ENCODE measurements around the gene PALM. TPM values are rescaled to one million over a fixed set of nuclear protein-coding genes. Genes with fewer than 3 reads are reported as not detected.

PALM gene
- polyA plus RNA-seq, 1 donor from 2014 or later = 74.8 TPM

DNA sequence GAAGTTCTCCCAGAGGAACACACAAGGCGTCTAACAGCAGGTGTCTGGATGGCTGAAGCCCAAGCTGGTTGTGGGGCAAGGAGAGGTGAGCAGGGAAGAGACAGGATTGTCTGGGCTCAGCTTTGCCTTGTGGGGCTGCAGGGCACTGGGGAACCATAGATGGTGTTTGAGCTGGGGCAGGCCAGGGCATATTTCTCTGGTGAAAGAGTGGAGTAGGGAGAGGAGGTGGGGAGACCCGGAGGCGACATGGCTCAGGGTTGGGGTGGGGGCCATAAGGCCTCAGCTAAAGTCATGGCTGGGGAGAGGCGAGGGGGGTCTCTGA, 5.4 kb upstream of the PALM start:
- Histone ChIP-seq H3K36me3 (ENCODE audit: insufficient read depth, low read length) (no peaks in the 10 kb centered on the region), H3K4me2 (ENCODE audit: low read length) (no peak overlapping the region), H3K79me2 (replicated peaks; ENCODE audit: insufficient read depth, low read length) (peaks cover 4% of the 10 kb centered on the region), H3K9ac (ENCODE audit: low read length) (no peak overlapping the region), H3K27ac (ENCODE audit: low read length) (no peak overlapping the region), H3K27me3 (ENCODE audit: insufficient read depth, low read depth, low read length) (no peaks in the 10 kb centered on the region), H3K4me3 (ENCODE audit: low read length) (no peak overlapping the region), H2AFZ (ENCODE audit: low read depth, low read length) (no peak overlapping the region), H3F3A (ENCODE audit: insufficient read depth, low read length, poor library complexity, severe bottlenecking) (no peaks in the 10 kb centered on the region), H3K9me3 (ENCODE audit: low read length) (no peaks in the 10 kb centered on the region), H4K20me1 (ENCODE audit: insufficient read depth) (no peaks in the 10 kb centered on the region), H3K9me2 (ENCODE audit: insufficient read depth, low read length) (no peaks in the 10 kb centered on the region)
- TF ChIP-seq EZH2 (IDR thresholded peaks at IDR 0.05; ENCODE audit: borderline replicate concordance, insufficient read depth, low read length, poor library complexity, severe bottlenecking) = no peak
- TF ChIP-seq EP300 (conservative IDR thresholded peaks at IDR 0.05; ENCODE audit: poor library complexity, severe bottlenecking) = no peak
- no peak for TF ChIP-seq SMC3 (conservative IDR thresholded peaks at IDR 0.05; ENCODE audit: poor library complexity)
- no peak for TF ChIP-seq RAD21 (conservative IDR thresholded peaks at IDR 0.05)
- no peak for TF ChIP-seq TAF1 (IDR thresholded peaks at IDR 0.05; ENCODE audit: low read depth)
- TF ChIP-seq MXI1 (conservative IDR thresholded peaks at IDR 0.05; ENCODE audit: poor library complexity, severe bottlenecking) = no peak

- Histone ChIP-seq H3K9me2 (ENCODE audit: insufficient read depth, low read length) (no peaks in the 10 kb centered on the region), H3K4me3 (ENCODE audit: low read length) (no peak overlapping the region), H3K9me3 (ENCODE audit: low read length) (no peaks in the 10 kb centered on the region), H4K20me1 (ENCODE audit: insufficient read depth) (no peaks in the 10 kb centered on the region), H2AFZ (ENCODE audit: low read depth, low read length) (no peak overlapping the region), H3K27ac (ENCODE audit: low read length) (no peak overlapping the region), H3K4me2 (ENCODE audit: low read length) (no peak overlapping the region), H3K9ac (ENCODE audit: low read length) (no peak overlapping the region), H3K79me2 (replicated peaks; ENCODE audit: insufficient read depth, low read length) (peaks cover 6% of the 10 kb centered on the region), H3K36me3 (ENCODE audit: insufficient read depth, low read length) (no peaks in the 10 kb centered on the region), H3K27me3 (ENCODE audit: insufficient read depth, low read depth, low read length) (no peaks in the 10 kb centered on the region), H3F3A (ENCODE audit: insufficient read depth, low read length, poor library complexity, severe bottlenecking) (no peaks in the 10 kb centered on the region)
- TF ChIP-seq EP300 (conservative IDR thresholded peaks at IDR 0.05; ENCODE audit: poor library complexity, severe bottlenecking) (no peak), POLR2AphosphoS5 (IDR thresholded peaks at IDR 0.05) (no peak), TAF1 (IDR thresholded peaks at IDR 0.05; ENCODE audit: low read depth) (no peak)
- TF ChIP-seq, protein P1, sequence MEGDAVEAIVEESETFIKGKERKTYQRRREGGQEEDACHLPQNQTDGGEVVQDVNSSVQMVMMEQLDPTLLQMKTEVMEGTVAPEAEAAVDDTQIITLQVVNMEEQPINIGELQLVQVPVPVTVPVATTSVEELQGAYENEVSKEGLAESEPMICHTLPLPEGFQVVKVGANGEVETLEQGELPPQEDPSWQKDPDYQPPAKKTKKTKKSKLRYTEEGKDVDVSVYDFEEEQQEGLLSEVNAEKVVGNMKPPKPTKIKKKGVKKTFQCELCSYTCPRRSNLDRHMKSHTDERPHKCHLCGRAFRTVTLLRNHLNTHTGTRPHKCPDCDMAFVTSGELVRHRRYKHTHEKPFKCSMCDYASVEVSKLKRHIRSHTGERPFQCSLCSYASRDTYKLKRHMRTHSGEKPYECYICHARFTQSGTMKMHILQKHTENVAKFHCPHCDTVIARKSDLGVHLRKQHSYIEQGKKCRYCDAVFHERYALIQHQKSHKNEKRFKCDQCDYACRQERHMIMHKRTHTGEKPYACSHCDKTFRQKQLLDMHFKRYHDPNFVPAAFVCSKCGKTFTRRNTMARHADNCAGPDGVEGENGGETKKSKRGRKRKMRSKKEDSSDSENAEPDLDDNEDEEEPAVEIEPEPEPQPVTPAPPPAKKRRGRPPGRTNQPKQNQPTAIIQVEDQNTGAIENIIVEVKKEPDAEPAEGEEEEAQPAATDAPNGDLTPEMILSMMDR (IDR thresholded peaks at IDR 0.05; ENCODE audit: poor library complexity, severe bottlenecking) = no peak
Measured at GRCh38 chr19:703651-704446, 4.9 kb upstream of the PALM start.

DNA sequence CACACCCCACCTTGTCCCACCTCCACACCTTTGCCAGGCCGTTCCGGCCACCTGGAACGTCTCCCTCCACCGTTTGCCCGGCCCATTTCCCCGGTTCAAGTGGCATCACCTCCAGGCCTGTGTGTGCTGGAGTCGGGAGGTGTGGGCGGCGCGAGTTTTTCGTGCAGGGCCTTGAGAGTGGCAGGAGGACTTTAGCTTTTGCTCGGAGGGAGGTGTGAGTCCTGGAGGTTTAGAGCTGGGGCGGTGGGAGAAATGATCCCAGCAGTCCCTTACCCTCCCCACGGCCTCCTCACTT, 4.3 kb upstream of the PALM start:
- no peaks in the 10 kb centered on the region for H3K9me3 ChIP-seq (ENCODE audit: low read length)
- H3K4me3 ChIP-seq (ENCODE audit: low read length) = no peak overlapping the region
- H3K27ac ChIP-seq (ENCODE audit: low read length) = no peak overlapping the region
- H2AFZ ChIP-seq (ENCODE audit: low read depth, low read length) = no peak overlapping the region
- no peaks in the 10 kb centered on the region for H3K36me3 ChIP-seq (ENCODE audit: insufficient read depth, low read length)
- H3K27me3 ChIP-seq (ENCODE audit: insufficient read depth, low read depth, low read length) = no peaks in the 10 kb centered on the region
- TF ChIP-seq EZH2 (IDR thresholded peaks at IDR 0.05; ENCODE audit: borderline replicate concordance, insufficient read depth, low read length, poor library complexity, severe bottlenecking) (no peak), MXI1 (conservative IDR thresholded peaks at IDR 0.05; ENCODE audit: poor library complexity, severe bottlenecking) (no peak), TAF1 (IDR thresholded peaks at IDR 0.05; ENCODE audit: low read depth) (no peak), EP300 (conservative IDR thresholded peaks at IDR 0.05; ENCODE audit: poor library complexity, severe bottlenecking) (no peak), SMC3 (conservative IDR thresholded peaks at IDR 0.05; ENCODE audit: poor library complexity) (no peak), POLR2AphosphoS5 (IDR thresholded peaks at IDR 0.05) (no peak), RAD21 (conservative IDR thresholded peaks at IDR 0.05) (no peak)
- TF ChIP-seq, protein P1 (IDR thresholded peaks at IDR 0.05; ENCODE audit: poor library complexity, severe bottlenecking) = no peak
- TF ChIP-seq, protein P2, sequence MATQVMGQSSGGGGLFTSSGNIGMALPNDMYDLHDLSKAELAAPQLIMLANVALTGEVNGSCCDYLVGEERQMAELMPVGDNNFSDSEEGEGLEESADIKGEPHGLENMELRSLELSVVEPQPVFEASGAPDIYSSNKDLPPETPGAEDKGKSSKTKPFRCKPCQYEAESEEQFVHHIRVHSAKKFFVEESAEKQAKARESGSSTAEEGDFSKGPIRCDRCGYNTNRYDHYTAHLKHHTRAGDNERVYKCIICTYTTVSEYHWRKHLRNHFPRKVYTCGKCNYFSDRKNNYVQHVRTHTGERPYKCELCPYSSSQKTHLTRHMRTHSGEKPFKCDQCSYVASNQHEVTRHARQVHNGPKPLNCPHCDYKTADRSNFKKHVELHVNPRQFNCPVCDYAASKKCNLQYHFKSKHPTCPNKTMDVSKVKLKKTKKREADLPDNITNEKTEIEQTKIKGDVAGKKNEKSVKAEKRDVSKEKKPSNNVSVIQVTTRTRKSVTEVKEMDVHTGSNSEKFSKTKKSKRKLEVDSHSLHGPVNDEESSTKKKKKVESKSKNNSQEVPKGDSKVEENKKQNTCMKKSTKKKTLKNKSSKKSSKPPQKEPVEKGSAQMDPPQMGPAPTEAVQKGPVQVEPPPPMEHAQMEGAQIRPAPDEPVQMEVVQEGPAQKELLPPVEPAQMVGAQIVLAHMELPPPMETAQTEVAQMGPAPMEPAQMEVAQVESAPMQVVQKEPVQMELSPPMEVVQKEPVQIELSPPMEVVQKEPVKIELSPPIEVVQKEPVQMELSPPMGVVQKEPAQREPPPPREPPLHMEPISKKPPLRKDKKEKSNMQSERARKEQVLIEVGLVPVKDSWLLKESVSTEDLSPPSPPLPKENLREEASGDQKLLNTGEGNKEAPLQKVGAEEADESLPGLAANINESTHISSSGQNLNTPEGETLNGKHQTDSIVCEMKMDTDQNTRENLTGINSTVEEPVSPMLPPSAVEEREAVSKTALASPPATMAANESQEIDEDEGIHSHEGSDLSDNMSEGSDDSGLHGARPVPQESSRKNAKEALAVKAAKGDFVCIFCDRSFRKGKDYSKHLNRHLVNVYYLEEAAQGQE (IDR thresholded peaks at IDR 0.05; ENCODE audit: borderline replicate concordance) = no peak
- no peaks in the 10 kb centered on the region for H3F3A ChIP-seq (ENCODE audit: insufficient read depth, low read length, poor library complexity, severe bottlenecking)
- no peaks in the 10 kb centered on the region for H4K20me1 ChIP-seq (ENCODE audit: insufficient read depth)
- H3K9ac ChIP-seq (ENCODE audit: low read length) = no peak overlapping the region
- peaks cover 10% of the 10 kb centered on the region for H3K79me2 ChIP-seq (replicated peaks; ENCODE audit: insufficient read depth, low read length)
- H3K4me2 ChIP-seq (ENCODE audit: low read length) = no peak overlapping the region
- H3K9me2 ChIP-seq (ENCODE audit: insufficient read depth, low read length) = no peaks in the 10 kb centered on the region
